Measurements from ENCODE around the gene LCN6. TPM values are rescaled to one million over a fixed set of nuclear protein-coding genes. Genes with fewer than 3 reads are reported as not detected.

The LCN6 gene
- total and polyA plus RNA-seq, 7 donors = 1.2 to 19.1 (median 5.9) TPM

GRCh38 chr9:136760424-136760823 lies 12.1 kb upstream of the LCN6 start:
- TF ChIP-seq POLR2AphosphoS5 (IDR thresholded peaks at IDR 0.05) = no peak
- Histone ChIP-seq H3K36me3 (no peaks in the 10 kb centered on the region), H3K27me3 (peaks cover 11 to 53% (median 27%) of the 10 kb centered on the region in 3 donors), H3K4me1 (peaks cover 0 to 7% (median 0%) of the 10 kb centered on the region in 4 donors), H3K4me3 (no peak overlapping the region), H3K27ac (no peak overlapping the region), H3K9me3 (no peaks in the 10 kb centered on the region)
- DNase-seq = peak; percentile 58
- intact Hi-C loops (cut with DNase I) = no loop called here
- WGBS, 2 donors = 54 to 78% methylated on average over 25 of the region's 25 CpGs

- Histone ChIP-seq H3K4me3 (no peak overlapping the region), H3K36me3 (no peaks in the 10 kb centered on the region), H3K27me3 (peaks cover 11 to 50% (median 24%) of the 10 kb centered on the region in 3 donors), H3K27ac (no peak overlapping the region), H3K4me1 (peaks cover 0 to 7% (median 0%) of the 10 kb centered on the region in 4 donors), H3K9me3 (no peaks in the 10 kb centered on the region)
- TF ChIP-seq CTCF (IDR thresholded peaks at IDR 0.05) (no peak), POLR2A (IDR thresholded peaks at IDR 0.05) (no peak), EP300 (IDR thresholded peaks at IDR 0.05) (no peak), POLR2AphosphoS5 (IDR thresholded peaks at IDR 0.05) (no peak)
- WGBS, 2 donors = 82% methylated on average over 27 of the region's 27 CpGs
- intact Hi-C loops (cut with DNase I) = no loop called here
- peak; percentile 54 for DNase-seq
Measured at GRCh38 chr9:136759436-136760325, 11.4 kb upstream of the LCN6 start.

- H3K27ac ChIP-seq = no peak overlapping the region
- H3K4me1 ChIP-seq = peaks cover 0 to 7% (median 0%) of the 10 kb centered on the region in 4 donors
- TF ChIP-seq POLR2AphosphoS5 (IDR thresholded peaks at IDR 0.05) (no peak), CTCF (IDR thresholded peaks at IDR 0.05) (no peak), POLR2A (IDR thresholded peaks at IDR 0.05) (no peak), EP300 (IDR thresholded peaks at IDR 0.05) (no peak)
- peak; percentile 28 for DNase-seq
- no peaks in the 10 kb centered on the region for H3K9me3 ChIP-seq
- 77 to 82% methylated on average over 9 of the region's 9 CpGs for WGBS, 2 donors
- peaks cover 6 to 43% (median 18%) of the 10 kb centered on the region in 3 donors for H3K27me3 ChIP-seq
- no peak overlapping the region for H3K4me3 ChIP-seq
- H3K36me3 ChIP-seq = no peaks in the 10 kb centered on the region
- intact Hi-C loops (cut with DNase I) = no loop called here
Measured at GRCh38 chr9:136759001-136759400, 10.7 kb upstream of the LCN6 start.

- Histone ChIP-seq H3K36me3 (no peaks in the 10 kb centered on the region), H3K27me3 (peaks cover 3 to 30% (median 5%) of the 10 kb centered on the region in 3 donors), H3K27ac (no peak overlapping the region), H3K4me1 (peaks cover 0 to 3% (median 0%) of the 10 kb centered on the region in 4 donors), H3K4me3 (no peak overlapping the region), H3K9me3 (no peaks in the 10 kb centered on the region)
- peak; percentile 58 for DNase-seq
- 85 to 88% methylated on average over 20 of the region's 20 CpGs for WGBS, 2 donors
- TF ChIP-seq POLR2AphosphoS5 (IDR thresholded peaks at IDR 0.05) (no peak), CTCF (IDR thresholded peaks at IDR 0.05) (no peak), POLR2A (IDR thresholded peaks at IDR 0.05) (no peak), EP300 (IDR thresholded peaks at IDR 0.05) (no peak)
- intact Hi-C loops (cut with DNase I) = no loop called here
Measured at GRCh38 chr9:136757751-136758140, 9.4 kb upstream of the LCN6 start.

GRCh38 chr9:136757328-136757727 lies 9.0 kb upstream of the LCN6 start:
- intact Hi-C loops (cut with DNase I) = no loop called here
- Histone ChIP-seq H3K27me3 (peaks cover under 1 to 26% (median 3%) of the 10 kb centered on the region in 3 donors), H3K4me1 (peaks cover 0 to 3% (median 0%) of the 10 kb centered on the region in 4 donors), H3K27ac (no peak overlapping the region), H3K9me3 (peaks cover 0 to under 1% (median 0%) of the 10 kb centered on the region in 4 donors), H3K4me3 (no peak overlapping the region), H3K36me3 (no peaks in the 10 kb centered on the region)
- 83 to 88% methylated on average over 20 of the region's 20 CpGs for WGBS, 2 donors
- peak; percentile 30 for DNase-seq
- TF ChIP-seq POLR2AphosphoS5 (IDR thresholded peaks at IDR 0.05) = no peak
- no peak for TF ChIP-seq CTCF (IDR thresholded peaks at IDR 0.05)
- TF ChIP-seq EP300 (IDR thresholded peaks at IDR 0.05) = no peak
- no peak for TF ChIP-seq POLR2A (IDR thresholded peaks at IDR 0.05)
